Loucy (cell line): ENCODE data around the gene ADGRE2.
"Not testable (repeated sequence)": the region's sequence is repeated elsewhere in the genome, so short reads cannot be mapped to it uniquely, and the experiment has no call there.

Experiments used
- H2AFZ ChIP-seq: fragments of 200-600 bp; sonication (generic); 2 replicates; pipeline ENCODE4 v1.6.0; 2016; ENCODE audit warnings: antibody characterized with exemption, mild to moderate bottlenecking, low read length, moderate library complexity
- H3F3A ChIP-seq: fragments of 200-600 bp; 2 replicates; pipeline ENCODE4 v1.6.0; 2016; ENCODE audit warnings: antibody characterized with exemption, low read depth, mild to moderate bottlenecking
- H3K27me3 ChIP-seq: fragments of 200-600 bp; sonication (generic); 2 replicates; pipeline ENCODE4 v1.6.1; 2014; ENCODE audit warnings: low read length, mild to moderate bottlenecking; ENCODE audit not compliant: insufficient read depth, poor library complexity, severe bottlenecking
- H3K36me3 ChIP-seq: fragments of 200-600 bp; sonication (generic); 2 replicates; pipeline ENCODE4 v1.6.1; 2016; ENCODE audit warnings: low read length; ENCODE audit not compliant: insufficient read depth
- H3K4me1 ChIP-seq: fragments of 200-600 bp; sonication (generic); 2 replicates; pipeline ENCODE4 v1.5.1; 2014; ENCODE audit warnings: low read length, mild to moderate bottlenecking; ENCODE audit not compliant: insufficient read depth, poor library complexity, severe bottlenecking
- H3K4me2 ChIP-seq: fragments of 200-600 bp; sonication (generic); 2 replicates; pipeline ENCODE4 v1.6.0; 2014; ENCODE audit warnings: antibody characterized with exemption, low read length, low read depth, mild to moderate bottlenecking; ENCODE audit not compliant: poor library complexity, severe bottlenecking
- H3K4me3 ChIP-seq: fragments of 200-600 bp; sonication (generic); 2 replicates; pipeline ENCODE4 v1.5.1; 2014; ENCODE audit warnings: low read length, mild to moderate bottlenecking, mixed read lengths; ENCODE audit not compliant: poor library complexity, severe bottlenecking
- H3K79me2 ChIP-seq: fragments of 200-600 bp; sonication (generic); 2 replicates; pipeline ENCODE4 v1.6.1; 2014; ENCODE audit warnings: low read length; ENCODE audit not compliant: insufficient read depth
- H3K9ac ChIP-seq: fragments of 200-600 bp; sonication (generic); 2 replicates; pipeline ENCODE4 v1.6.0; 2014; ENCODE audit warnings: mild to moderate bottlenecking, low read depth, low read length, moderate library complexity; ENCODE audit not compliant: poor library complexity, severe bottlenecking
- H3K9me2 ChIP-seq: fragments of 200-600 bp; sonication (generic); replicated peaks from 2 replicates; pipeline ENCODE4 v1.6.1; 2016; ENCODE audit warnings: low read depth, low read length, mixed read lengths
- H3K9me3 ChIP-seq: fragments of 200-600 bp; sonication (generic); 2 replicates; pipeline ENCODE4 v1.6.1; 2014; ENCODE audit warnings: mild to moderate bottlenecking, antibody characterized with exemption, low read length, low read depth; ENCODE audit not compliant: insufficient read depth
- H4K20me1 ChIP-seq: fragments of 200-600 bp; sonication (generic); 2 replicates; pipeline ENCODE4 v1.6.0; 2014; ENCODE audit warnings: antibody characterized with exemption, low read length, mild to moderate bottlenecking; ENCODE audit not compliant: insufficient read depth, poor library complexity, severe bottlenecking
- CTCF ChIP-seq: fragments of 200-600 bp; sonication (generic); conservative IDR thresholded peaks from 2 replicates; pipeline ENCODE4 v1.5.1; 2014; ENCODE audit warnings: mild to moderate bottlenecking, antibody characterized with exemption, low read length
- EZH2phosphoT487 ChIP-seq: fragments of 200-600 bp; IDR thresholded peaks from 2 replicates; pipeline ENCODE4 v1.6.1; 2018; ENCODE audit warnings: antibody characterized with exemption, mild to moderate bottlenecking, moderate library complexity, borderline replicate concordance

Gene ADGRE2

GRCh38 chr19:14775869-14776586 lies 2.3 kb downstream of the ADGRE2 start:
- Histone ChIP-seq H4K20me1 (peaks cover 9% of the 10 kb centered on the region), H3F3A (peaks cover 2% of the 10 kb centered on the region; the same call in 1 of the 2 replicates), H3K27me3 (no peaks in the 10 kb centered on the region), H3K79me2 (peaks cover 28% of the 10 kb centered on the region), H3K4me3 (peak overlapping the region; percentile 77), H3K9me2 (no peaks in the 10 kb centered on the region), H3K9me3 (no peaks in the 10 kb centered on the region), H3K9ac (peak overlapping the region; percentile 78), H3K36me3 (peaks cover 10% of the 10 kb centered on the region; the same call in 1 of the 2 replicates), H2AFZ (peak overlapping the region; percentile 64), H3K4me1 (peaks cover 16% of the 10 kb centered on the region), H3K4me2 (peak overlapping the region; percentile 76)
- TF ChIP-seq EZH2phosphoT487 (no peak), CTCF (no peak; the same call in 1 of the 2 replicates)

- Histone ChIP-seq H3K4me2 (peak overlapping the region; percentile 76), H3K36me3 (peaks cover 14% of the 10 kb centered on the region; the same call in 1 of the 2 replicates), H3K4me1 (peaks cover 17% of the 10 kb centered on the region), H2AFZ (peak overlapping the region; percentile 64; the same call in 1 of the 2 replicates), H3K9ac (peak overlapping the region; percentile 78), H3K4me3 (peak overlapping the region; percentile 77), H3K79me2 (peaks cover 28% of the 10 kb centered on the region)
- not testable (repeated sequence) for H4K20me1 ChIP-seq, H3F3A ChIP-seq, H3K9me3 ChIP-seq, H3K27me3 ChIP-seq, H3K9me2 ChIP-seq
These were observed 3.0 kb downstream of the ADGRE2 start for GRCh38 chr19:14775326-14775725.

GRCh38 chr19:14774373-14774772 lies 4.0 kb downstream of the ADGRE2 start:
- H3K4me2 ChIP-seq: peak overlapping the region; percentile 76
- peaks cover 9% of the 10 kb centered on the region for H4K20me1 ChIP-seq
- TF ChIP-seq EZH2phosphoT487 (no peak), CTCF (no peak)
- peaks cover 2% of the 10 kb centered on the region; the same call in 1 of the 2 replicates for H3F3A ChIP-seq
- peaks cover 22% of the 10 kb centered on the region; the same call in 1 of the 2 replicates for H3K36me3 ChIP-seq
- H3K9ac ChIP-seq: no peak overlapping the region
- no peaks in the 10 kb centered on the region for H3K27me3 ChIP-seq
- H3K79me2 ChIP-seq: peaks cover 28% of the 10 kb centered on the region
- H3K9me3 ChIP-seq: no peaks in the 10 kb centered on the region
- no peaks in the 10 kb centered on the region for H3K9me2 ChIP-seq
- peaks cover 17% of the 10 kb centered on the region for H3K4me1 ChIP-seq
- peak overlapping the region; percentile 44 for H3K4me3 ChIP-seq
- no peak overlapping the region for H2AFZ ChIP-seq

GRCh38 chr19:14773722-14774121 lies 4.6 kb downstream of the ADGRE2 start:
- not testable (repeated sequence) for H3K27me3 ChIP-seq, H3K4me3 ChIP-seq, H3F3A ChIP-seq, H3K9me3 ChIP-seq, H4K20me1 ChIP-seq, H2AFZ ChIP-seq, H3K4me2 ChIP-seq, H3K9me2 ChIP-seq, H3K9ac ChIP-seq
- H3K79me2 ChIP-seq: peaks cover 30% of the 10 kb centered on the region
- H3K4me1 ChIP-seq: peaks cover 17% of the 10 kb centered on the region
- peaks cover 28% of the 10 kb centered on the region; the same call in 1 of the 2 replicates for H3K36me3 ChIP-seq
